Pancreas (tissue), 10 donors: ENCODE data around the gene SLC13A5. TPM values are rescaled to one million over a fixed set of nuclear protein-coding genes. Genes with fewer than 3 reads are reported as not detected.

ENCODE experiments used
- ATAC-seq, 4 donors: fragments of 200-7000 bp; cut with Tn5 transposase; one replicate each; pipeline versions ENCODE4 v1.8.0 to v1.9.1; 2020; ENCODE audit warnings: mild to moderate bottlenecking in 4 of 4, moderate library complexity in 4 of 4
- DNase-seq, 6 donors: peaks; one replicate each; pipeline ENCODE4 v3.0.0-alpha.2; 2020
- FAIRE-seq: peaks from 2 replicates; lab custom pipeline; 2012; peaks lifted over from hg19 to GRCh38; lab: Jason Lieb, UNC
- H3K27ac ChIP-seq, 4 donors: fragments of 200-600 bp; sonication (generic); 1 replicate in 3 of 4; 2 replicates in 1 of 4; pipeline versions ENCODE4 v1.5.0 to v1.8.0; 2020
- H3K27me3 ChIP-seq, 4 donors: fragments of 200-600 bp; one replicate each; pipeline ENCODE4 v1.8.0; 2021
- H3K36me3 ChIP-seq, 3 donors: fragments of 200-600 bp; sonication (generic) in 1 of 3; one replicate each; pipeline versions ENCODE4 v1.5.0 to v1.8.0; 2020 to 2021
- H3K4me1 ChIP-seq, 3 donors: fragments of 200-600 bp; one replicate each; pipeline ENCODE4 v1.8.0; 2021
- H3K4me3 ChIP-seq, 4 donors: fragments of 200-600 bp; sonication (generic) in 2 of 4; one replicate each; pipeline versions ENCODE4 v1.5.0 to v1.8.0; 2020 to 2021
- H3K9me3 ChIP-seq, 4 donors: fragments of 200-600 bp; one replicate each; pipeline ENCODE4 v1.8.0; 2021
- WGBS, 2 donors: extraction: QIAGEN DNeasy Blood & Tissue Kit; methylation state at CpG; one replicate each; pipeline ENCODE4 v1.1.7; 2013; 5-methylcytosine and 5-hydroxymethylcytosine counted together
- intact Hi-C, 3 donors: fragments of 100-400 bp; cut with DNase I; formaldehyde crosslinking; loops; one replicate each; pipeline versions ENCODE4 v1.11.1 to v1.14.2; 2022
- polyA plus RNA-seq, 2 donors: library from polyadenylated mRNA; stranded (reverse); fragments of 200-250 nt; gene quantifications; one replicate each; pipeline ENCODE4 v1.2.3, GENCODE V29; 2013
- total RNA-seq, 6 donors: library from RNA; stranded (reverse); fragmentation: NEBNext Ultra II Directional in 4 of 6; extraction: Animal tissue kit (Norgen Biotek cat#: 25700) in 4 of 6; gene quantifications; one replicate each; pipeline versions ENCODE4 v1.2.1 to v1.2.4, GENCODE V29; 2021 to 2023
- TF ChIP-seq, protein P1 (sequence below), 4 donors: fragments of 200-600 bp; sonication (generic) in 3 of 4; IDR thresholded peaks; one replicate each; pipeline versions ENCODE4 v1.5.0 to v1.8.0; 2021; ENCODE audit warnings: antibody characterized with exemption in 4 of 4
- donor health status: healthy with polysubstance abuse.
- donor health status: DM: no; HTN: no; CAD: no; lungs with moderate emphysema.
- donor health status: DM: no; HTN: no; CAD: no.
- donor health status: control.
- donor health status: control.
- donor health status: Bipolar disorder and iron deficiency.
- donor health status: DM: yes; HTN: yes; CAD: no.
- donor health status: DM: no; HTN: no; CAD: no.
- donor health status: DM: no; HTN: no; CAD: no.
- donor health status: DM: yes; HTN: yes; CAD: no.

SLC13A5 gene
- total and polyA plus RNA-seq, 8 donors, result 0.15 to 0.47 (median 0.25) TPM; not detected in 4

DNA sequence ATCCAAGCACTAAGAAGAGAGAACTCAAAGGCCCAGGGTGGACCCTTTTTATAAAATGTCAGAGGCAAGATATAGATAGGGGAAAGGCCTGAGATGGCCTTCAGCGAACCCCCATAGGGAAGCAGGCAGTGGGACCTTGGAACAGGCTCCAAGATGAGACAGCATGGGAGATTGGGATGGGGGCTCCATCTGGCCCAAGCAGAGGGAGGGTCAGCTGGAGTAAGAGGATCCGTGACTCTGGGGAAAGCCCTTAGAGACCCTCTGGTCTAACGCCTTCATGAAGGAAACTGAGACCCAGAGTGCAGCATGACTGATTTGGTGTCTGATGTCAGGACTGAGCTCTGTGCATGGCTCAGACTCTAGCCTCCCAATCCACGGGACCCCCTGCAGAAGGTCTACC, 30.8 kb downstream of the SLC13A5 start:
- TF ChIP-seq, protein P1, sequence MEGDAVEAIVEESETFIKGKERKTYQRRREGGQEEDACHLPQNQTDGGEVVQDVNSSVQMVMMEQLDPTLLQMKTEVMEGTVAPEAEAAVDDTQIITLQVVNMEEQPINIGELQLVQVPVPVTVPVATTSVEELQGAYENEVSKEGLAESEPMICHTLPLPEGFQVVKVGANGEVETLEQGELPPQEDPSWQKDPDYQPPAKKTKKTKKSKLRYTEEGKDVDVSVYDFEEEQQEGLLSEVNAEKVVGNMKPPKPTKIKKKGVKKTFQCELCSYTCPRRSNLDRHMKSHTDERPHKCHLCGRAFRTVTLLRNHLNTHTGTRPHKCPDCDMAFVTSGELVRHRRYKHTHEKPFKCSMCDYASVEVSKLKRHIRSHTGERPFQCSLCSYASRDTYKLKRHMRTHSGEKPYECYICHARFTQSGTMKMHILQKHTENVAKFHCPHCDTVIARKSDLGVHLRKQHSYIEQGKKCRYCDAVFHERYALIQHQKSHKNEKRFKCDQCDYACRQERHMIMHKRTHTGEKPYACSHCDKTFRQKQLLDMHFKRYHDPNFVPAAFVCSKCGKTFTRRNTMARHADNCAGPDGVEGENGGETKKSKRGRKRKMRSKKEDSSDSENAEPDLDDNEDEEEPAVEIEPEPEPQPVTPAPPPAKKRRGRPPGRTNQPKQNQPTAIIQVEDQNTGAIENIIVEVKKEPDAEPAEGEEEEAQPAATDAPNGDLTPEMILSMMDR (IDR thresholded peaks at IDR 0.05), result no peak
- Histone ChIP-seq H3K4me1 (no peaks in the 10 kb centered on the region), H3K27me3 (no peaks in the 10 kb centered on the region), H3K9me3 (no peaks in the 10 kb centered on the region), H3K4me3 (no peak overlapping the region), H3K27ac (no peak overlapping the region), H3K36me3 (no peaks in the 10 kb centered on the region)
- intact Hi-C loops, result no loop called here
- 90 to 94% methylated on average over 4 of the region's 4 CpGs for WGBS, 2 donors
- no peak for ATAC-seq
- DNase-seq, result no peak
- no peak for FAIRE-seq

DNA sequence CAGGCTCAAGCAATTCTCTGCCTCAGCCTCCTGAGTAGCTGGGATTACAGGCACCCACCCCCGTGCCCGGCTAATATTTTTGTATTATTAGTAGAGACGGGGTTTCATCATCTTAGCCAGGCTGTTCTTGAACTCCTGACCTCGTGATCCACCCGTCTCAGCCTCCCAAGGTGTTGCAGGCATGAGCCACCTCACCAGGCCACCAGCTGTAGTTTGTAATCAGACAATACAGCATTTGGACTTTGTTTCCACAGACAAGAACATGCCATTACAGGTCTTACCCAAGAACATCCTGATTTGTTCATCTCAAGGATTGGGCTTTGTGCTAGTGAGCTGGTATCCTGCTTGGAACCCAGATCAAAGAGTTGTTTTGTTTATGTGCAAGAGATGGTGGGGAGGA, 31.5 kb downstream of the SLC13A5 start:
- intact Hi-C loops, result no loop called here
- no peak for DNase-seq
- WGBS, 2 donors, result 79 to 87% methylated on average over 5 of the region's 5 CpGs
- H3K4me1 ChIP-seq, result no peaks in the 10 kb centered on the region
- no peak overlapping the region for H3K4me3 ChIP-seq
- no peak overlapping the region for H3K27ac ChIP-seq
- TF ChIP-seq, protein P1 (IDR thresholded peaks at IDR 0.05), result no peak
- no peaks in the 10 kb centered on the region for H3K36me3 ChIP-seq
- no peak for FAIRE-seq
- H3K9me3 ChIP-seq, result no peaks in the 10 kb centered on the region
- H3K27me3 ChIP-seq, result no peaks in the 10 kb centered on the region
- ATAC-seq, result no peak

DNA sequence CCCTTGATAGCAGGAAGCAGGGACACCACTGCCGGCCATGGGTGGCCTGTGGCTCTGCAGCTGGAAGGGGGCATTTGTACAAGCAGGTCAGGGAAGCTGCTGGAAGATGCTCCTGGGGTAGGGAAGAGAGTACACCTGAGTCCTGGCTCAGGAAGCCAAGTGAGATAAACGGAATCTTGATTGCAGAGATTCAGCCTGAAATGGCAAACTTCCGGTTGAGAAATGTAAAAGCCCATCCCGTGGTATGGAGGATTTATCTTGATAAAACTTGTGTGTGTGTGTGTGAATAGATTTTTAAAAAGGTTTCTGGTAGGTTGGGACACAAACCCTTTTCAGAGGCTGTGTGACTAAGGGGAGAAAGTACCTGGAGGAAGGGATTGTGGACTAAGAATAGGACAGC, 32.0 kb downstream of the SLC13A5 start:
- Histone ChIP-seq H3K4me3 (no peak overlapping the region), H3K27ac (no peak overlapping the region), H3K36me3 (no peaks in the 10 kb centered on the region), H3K9me3 (no peaks in the 10 kb centered on the region), H3K4me1 (no peaks in the 10 kb centered on the region), H3K27me3 (no peaks in the 10 kb centered on the region)
- intact Hi-C loops, result no loop called here
- FAIRE-seq, result no peak
- DNase-seq, result no peak
- TF ChIP-seq, protein P1 (IDR thresholded peaks at IDR 0.05), result no peak
- no peak for ATAC-seq
- WGBS, 2 donors, result 53 to 58% methylated on average over 4 of the region's 4 CpGs

DNA sequence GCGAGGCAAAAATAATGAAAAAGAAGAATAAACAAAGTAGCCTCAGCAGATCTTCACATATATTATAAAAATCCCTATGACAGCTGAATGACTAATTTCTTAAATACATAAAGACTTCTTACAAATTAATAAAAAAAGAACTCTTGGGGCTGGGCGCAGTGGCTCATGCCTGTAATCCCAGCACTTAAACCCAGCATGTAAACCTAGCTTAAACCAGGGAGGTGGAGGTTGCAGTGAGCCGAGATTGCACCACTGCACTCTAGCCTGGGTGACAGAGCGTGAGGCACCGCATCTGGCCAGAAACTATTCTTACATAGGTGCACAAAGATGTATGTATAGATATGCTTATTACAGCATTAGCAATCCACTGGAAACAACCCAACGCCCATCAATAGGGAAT, 33.9 kb downstream of the SLC13A5 start:
- Histone ChIP-seq H3K27me3 (no peaks in the 10 kb centered on the region), H3K27ac (no peak overlapping the region), H3K36me3 (no peaks in the 10 kb centered on the region), H3K4me1 (no peaks in the 10 kb centered on the region), H3K9me3 (no peaks in the 10 kb centered on the region), H3K4me3 (no peak overlapping the region)
- DNase-seq (no peak), ATAC-seq (no peak), FAIRE-seq (no peak)
- 78 to 86% methylated on average over 6 of the region's 6 CpGs for WGBS, 2 donors
- TF ChIP-seq, protein P1 (IDR thresholded peaks at IDR 0.05), result no peak
- intact Hi-C loops, result no loop called here

DNA sequence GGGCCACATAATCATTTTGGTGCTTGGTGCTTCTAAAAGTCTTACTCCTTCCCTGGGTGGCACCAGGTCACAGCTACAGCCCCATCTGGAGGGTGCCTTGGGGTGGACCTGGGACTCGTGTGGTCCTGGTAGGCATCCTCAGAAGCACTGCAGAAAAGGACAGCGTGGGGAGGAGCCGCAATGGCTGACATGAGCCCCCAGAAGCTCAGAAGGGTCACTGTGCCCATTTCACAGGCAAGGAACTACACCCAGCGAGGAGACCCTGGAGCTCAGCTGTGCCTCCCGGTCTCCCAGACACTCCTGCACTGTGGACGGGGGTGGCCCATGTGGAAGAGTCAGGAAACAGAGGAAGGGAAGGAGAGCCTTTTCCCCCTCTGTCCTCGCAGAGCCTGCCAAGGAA, 35.2 kb downstream of the SLC13A5 start:
- DNase-seq (no peak), ATAC-seq (no peak), FAIRE-seq (no peak)
- Histone ChIP-seq H3K4me1 (no peaks in the 10 kb centered on the region), H3K4me3 (no peak overlapping the region), H3K9me3 (no peaks in the 10 kb centered on the region), H3K27ac (no peak overlapping the region), H3K27me3 (no peaks in the 10 kb centered on the region), H3K36me3 (no peaks in the 10 kb centered on the region)
- TF ChIP-seq, protein P1 (IDR thresholded peaks at IDR 0.05), result no peak
- intact Hi-C loops, result no loop called here
- 75 to 91% methylated on average over 6 to 7 of the region's 7 CpGs for WGBS, 2 donors
